DND-41 (cell line): ENCODE data around the gene PUDP.

ENCODE experiments used
- EZH2 ChIP-seq: IDR thresholded peaks from 3 replicates; pipeline ENCODE4 v1.6.1; 2012; ENCODE audit warnings: borderline replicate concordance, low read depth, mild to moderate bottlenecking, moderate library complexity, low read length, inconsistent platforms; ENCODE audit not compliant: severe bottlenecking
- TF ChIP-seq, protein P1 (sequence below): IDR thresholded peaks from 2 replicates; pipeline ENCODE4 v1.5.1; 2012; ENCODE audit warnings: borderline replicate concordance, low read length, moderate library complexity, mild to moderate bottlenecking; ENCODE audit not compliant: poor library complexity, severe bottlenecking; ENCODE audit errors: extremely low read depth

DNA sequence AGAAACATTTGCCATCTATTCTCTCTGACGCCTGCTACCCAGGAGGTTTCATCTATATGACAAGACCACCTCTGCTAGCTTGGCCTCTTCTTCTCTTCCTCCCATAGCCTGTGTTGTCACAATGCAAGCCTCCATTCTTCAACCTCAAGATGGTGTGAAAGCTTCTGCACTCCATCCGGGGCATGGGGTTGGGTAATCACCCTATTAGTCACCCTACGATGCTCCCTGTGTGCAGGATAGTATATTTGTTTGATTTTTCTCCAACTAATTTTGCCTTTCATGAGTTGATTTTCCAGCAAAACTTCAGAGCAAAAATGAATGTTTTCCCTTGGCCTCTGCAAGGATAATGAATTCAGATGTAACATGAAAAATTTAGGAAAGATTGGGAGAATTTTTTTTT, 128.4 kb downstream of the PUDP start:
- TF ChIP-seq, protein P1, sequence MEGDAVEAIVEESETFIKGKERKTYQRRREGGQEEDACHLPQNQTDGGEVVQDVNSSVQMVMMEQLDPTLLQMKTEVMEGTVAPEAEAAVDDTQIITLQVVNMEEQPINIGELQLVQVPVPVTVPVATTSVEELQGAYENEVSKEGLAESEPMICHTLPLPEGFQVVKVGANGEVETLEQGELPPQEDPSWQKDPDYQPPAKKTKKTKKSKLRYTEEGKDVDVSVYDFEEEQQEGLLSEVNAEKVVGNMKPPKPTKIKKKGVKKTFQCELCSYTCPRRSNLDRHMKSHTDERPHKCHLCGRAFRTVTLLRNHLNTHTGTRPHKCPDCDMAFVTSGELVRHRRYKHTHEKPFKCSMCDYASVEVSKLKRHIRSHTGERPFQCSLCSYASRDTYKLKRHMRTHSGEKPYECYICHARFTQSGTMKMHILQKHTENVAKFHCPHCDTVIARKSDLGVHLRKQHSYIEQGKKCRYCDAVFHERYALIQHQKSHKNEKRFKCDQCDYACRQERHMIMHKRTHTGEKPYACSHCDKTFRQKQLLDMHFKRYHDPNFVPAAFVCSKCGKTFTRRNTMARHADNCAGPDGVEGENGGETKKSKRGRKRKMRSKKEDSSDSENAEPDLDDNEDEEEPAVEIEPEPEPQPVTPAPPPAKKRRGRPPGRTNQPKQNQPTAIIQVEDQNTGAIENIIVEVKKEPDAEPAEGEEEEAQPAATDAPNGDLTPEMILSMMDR, result no peak
- TF ChIP-seq EZH2, result no peak
